Activated T-helper 17 cell treated with anti-CD3 and anti-CD28 coated beads, Interleukin-2, amount 50 U/mL, for 72 hours (primary cell): ENCODE data around the gene MRPS27. TPM values are rescaled to one million over a fixed set of nuclear protein-coding genes. Genes with fewer than 3 reads are reported as not detected.
A peak's percentile ranks its signal among the peaks of the same experiment; 100 is the strongest.

Experiments used
- ATAC-seq: fragments of 150-1000 bp; cut with Tn5 transposase; replicated peaks from 2 replicates; pipeline ENCODE4 v1.10.0; 2021; ENCODE audit warnings: mild to moderate bottlenecking, moderate library complexity
- H3K27ac Mint-ChIP-seq: one replicate; pipeline ENCODE4 v1.8.0; 2022; ENCODE audit warnings: mixed read lengths
- H3K27me3 Mint-ChIP-seq: one replicate; pipeline ENCODE4 v1.8.0; 2022; ENCODE audit warnings: mixed read lengths
- H3K36me3 Mint-ChIP-seq: one replicate; pipeline ENCODE4 v1.8.0; 2022; ENCODE audit warnings: low read depth, mild to moderate bottlenecking, mixed read lengths
- H3K4me1 Mint-ChIP-seq: one replicate; pipeline ENCODE4 v1.8.0; 2022; ENCODE audit warnings: mixed read lengths
- H3K4me3 Mint-ChIP-seq: one replicate; pipeline ENCODE4 v1.8.0; 2022; ENCODE audit warnings: mild to moderate bottlenecking, mixed read lengths
- H3K9me3 Mint-ChIP-seq: one replicate; pipeline ENCODE4 v1.8.0; 2022; ENCODE audit warnings: mixed read lengths
- total RNA-seq, 2 donors: library from RNA; stranded (reverse); gene quantifications; one replicate each; pipeline ENCODE4 v1.2.3, GENCODE V29; 2022

MRPS27 gene
- total RNA-seq, 2 donors from 2014 or later = 71.2 to 88.3 TPM

DNA sequence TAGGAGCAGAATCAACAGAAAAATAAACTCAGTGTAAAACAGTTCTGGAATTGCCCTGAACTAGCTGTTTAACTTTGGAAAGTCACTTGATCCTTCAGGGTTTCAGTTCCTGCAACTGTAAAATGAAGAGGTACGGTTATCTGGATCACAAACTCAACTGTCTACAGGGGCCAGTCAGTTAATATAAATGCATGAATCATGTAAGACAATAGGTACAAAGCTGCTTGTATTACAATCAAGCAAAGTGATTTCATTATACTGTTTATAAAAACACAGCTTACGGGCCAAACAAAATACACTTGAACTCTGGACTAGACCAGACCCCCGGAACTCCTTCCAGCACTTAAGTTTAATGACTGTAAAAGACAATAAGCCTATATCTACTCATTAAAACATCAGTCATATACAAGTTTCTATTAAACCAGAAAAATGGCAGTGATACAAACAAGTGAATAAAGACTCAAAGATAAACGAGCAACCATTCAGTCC is 73.0 kb downstream of the MRPS27 start:
- Mint-ChIP-seq H3K27ac (no peak overlapping the region), H3K36me3 (peaks cover 21% of the 10 kb centered on the region), H3K4me3 (no peak overlapping the region), H3K4me1 (peaks cover 14% of the 10 kb centered on the region), H3K9me3 (no peaks in the 10 kb centered on the region), H3K27me3 (no peaks in the 10 kb centered on the region)
- ATAC-seq = no peak

DNA sequence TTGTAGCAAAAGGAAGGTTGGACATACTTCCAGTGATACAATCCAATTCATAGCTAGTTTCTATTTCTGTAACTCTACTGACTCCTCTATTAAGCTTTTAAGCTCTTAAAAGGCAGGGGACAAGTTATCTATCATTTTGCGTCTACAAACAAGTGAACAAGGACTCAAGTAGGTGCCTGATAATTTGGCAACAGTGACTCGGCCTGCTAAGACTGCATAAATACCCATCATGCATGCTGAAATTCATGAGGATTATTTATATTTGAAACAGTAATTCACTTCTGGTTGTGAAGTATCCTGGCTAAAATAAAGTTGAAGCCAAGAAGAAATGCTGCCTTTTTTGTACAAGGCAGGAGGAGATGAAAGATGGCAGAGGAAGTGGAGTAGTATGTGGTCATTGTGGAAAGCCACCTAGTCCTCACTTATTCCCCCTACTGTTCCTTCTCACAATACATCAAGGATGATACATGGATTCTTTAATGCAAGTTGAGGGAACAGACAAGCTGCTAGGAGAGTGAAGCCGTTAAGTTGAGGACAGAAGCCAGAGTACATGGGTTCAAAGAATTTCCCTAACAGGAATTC is 74.0 kb downstream of the MRPS27 start:
- no peak for ATAC-seq
- Mint-ChIP-seq H3K27me3 (no peaks in the 10 kb centered on the region), H3K4me1 (peaks cover 14% of the 10 kb centered on the region), H3K27ac (no peak overlapping the region), H3K36me3 (peaks cover 21% of the 10 kb centered on the region), H3K9me3 (no peaks in the 10 kb centered on the region), H3K4me3 (no peak overlapping the region)

DNA sequence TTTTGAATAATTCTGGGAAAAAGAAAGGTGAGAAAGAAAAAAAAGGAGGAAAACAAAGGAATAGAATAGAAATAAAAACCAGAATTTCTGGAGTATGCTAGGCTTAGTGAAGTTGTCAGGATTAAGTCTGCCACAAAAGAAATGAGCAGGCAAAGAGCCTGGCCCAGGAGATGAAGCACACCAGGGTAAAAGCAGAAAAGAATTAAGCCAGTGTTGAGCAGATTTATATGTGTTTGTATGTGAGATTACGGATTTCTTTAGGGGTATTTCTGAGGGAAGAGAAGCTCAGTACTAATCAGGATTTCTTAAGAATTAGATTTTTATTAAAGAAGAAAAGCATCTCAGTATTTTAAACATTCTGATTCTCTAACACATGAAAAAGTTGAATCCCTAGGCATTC is 74.5 kb downstream of the MRPS27 start:
- Mint-ChIP-seq H3K9me3 (no peaks in the 10 kb centered on the region), H3K27ac (no peak overlapping the region), H3K4me3 (no peak overlapping the region), H3K4me1 (peaks cover 14% of the 10 kb centered on the region), H3K27me3 (no peaks in the 10 kb centered on the region), H3K36me3 (peaks cover 20% of the 10 kb centered on the region)
- ATAC-seq = no peak

DNA sequence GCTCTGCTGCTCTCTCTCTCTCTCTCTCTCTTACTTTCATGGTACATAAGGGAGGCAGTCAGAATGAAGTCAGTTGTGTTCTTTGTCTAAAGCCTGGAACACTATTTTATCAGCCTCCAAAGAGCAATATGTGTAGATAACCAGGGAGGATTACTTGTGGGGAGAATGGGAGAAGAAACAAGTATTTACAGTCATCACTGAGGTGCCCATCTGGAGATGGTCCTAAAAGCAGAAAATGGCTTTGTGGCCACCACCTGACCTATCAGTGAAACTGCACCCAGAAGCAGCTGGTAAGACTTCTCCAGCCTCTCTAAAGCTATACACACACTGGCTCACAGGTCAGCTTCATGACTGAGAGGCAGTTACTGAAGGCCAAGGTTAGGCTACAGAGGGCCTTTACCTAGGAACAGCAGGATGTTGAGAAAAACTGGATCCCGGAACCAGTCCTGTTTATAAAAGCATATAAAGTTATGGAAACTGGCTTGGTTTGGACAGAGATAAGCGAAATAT is 75.1 kb downstream of the MRPS27 start:
- Mint-ChIP-seq H3K4me3 (no peak overlapping the region), H3K36me3 (peaks cover 20% of the 10 kb centered on the region), H3K27me3 (no peaks in the 10 kb centered on the region), H3K9me3 (no peaks in the 10 kb centered on the region), H3K27ac (no peak overlapping the region), H3K4me1 (peaks cover 14% of the 10 kb centered on the region)
- no peak for ATAC-seq

GRCh38 chr5:72243706-72244105 is 76.3 kb downstream of the MRPS27 start:
- no peak overlapping the region for H3K27ac Mint-ChIP-seq
- no peaks in the 10 kb centered on the region for H3K9me3 Mint-ChIP-seq
- peaks cover 27% of the 10 kb centered on the region for H3K36me3 Mint-ChIP-seq
- no peaks in the 10 kb centered on the region for H3K27me3 Mint-ChIP-seq
- no peak for ATAC-seq
- no peak overlapping the region for H3K4me3 Mint-ChIP-seq
- peaks cover 12% of the 10 kb centered on the region for H3K4me1 Mint-ChIP-seq

GRCh38 chr5:72242796-72243475 is 77.1 kb downstream of the MRPS27 start:
- no peaks in the 10 kb centered on the region for H3K9me3 Mint-ChIP-seq
- H3K27ac Mint-ChIP-seq = no peak overlapping the region
- ATAC-seq = no peak
- H3K4me1 Mint-ChIP-seq = peaks cover 10% of the 10 kb centered on the region
- peaks cover 35% of the 10 kb centered on the region for H3K36me3 Mint-ChIP-seq
- H3K4me3 Mint-ChIP-seq = no peak overlapping the region
- H3K27me3 Mint-ChIP-seq = no peaks in the 10 kb centered on the region

DNA sequence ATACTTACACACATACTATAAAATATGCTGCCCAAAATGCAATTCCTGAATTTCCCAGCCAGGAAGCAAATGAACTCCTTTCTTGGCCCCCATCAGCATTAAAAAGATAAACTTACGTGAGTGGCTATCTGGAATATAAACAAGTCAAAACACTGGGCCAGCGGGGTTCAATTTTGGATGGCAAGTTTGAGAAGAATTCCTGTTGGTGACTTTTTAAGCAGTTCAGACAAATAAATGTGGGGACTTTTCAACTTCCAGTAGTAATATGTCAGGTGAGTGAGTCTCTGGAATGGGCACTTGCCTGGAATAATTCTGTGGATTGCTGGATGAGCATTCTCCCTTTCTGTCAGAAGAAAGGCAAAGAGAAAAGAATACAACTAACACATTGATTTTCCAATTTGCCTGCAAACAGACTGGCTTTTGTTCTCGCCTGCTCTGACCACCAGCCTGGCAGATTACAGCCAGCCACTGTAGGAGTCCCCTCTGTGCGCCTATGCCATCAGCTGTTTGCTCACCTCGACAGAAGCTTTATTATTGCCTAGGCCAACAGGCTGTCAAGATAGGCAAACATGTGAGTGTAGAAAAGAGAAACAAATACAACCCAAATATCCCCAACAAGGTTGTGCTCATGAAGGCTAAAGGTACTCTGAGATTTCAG is 78.6 kb downstream of the MRPS27 start:
- H3K4me1 Mint-ChIP-seq = peaks cover 10% of the 10 kb centered on the region
- no peaks in the 10 kb centered on the region for H3K9me3 Mint-ChIP-seq
- H3K36me3 Mint-ChIP-seq = peaks cover 49% of the 10 kb centered on the region
- ATAC-seq = no peak
- no peak overlapping the region for H3K4me3 Mint-ChIP-seq
- H3K27ac Mint-ChIP-seq = no peak overlapping the region
- no peaks in the 10 kb centered on the region for H3K27me3 Mint-ChIP-seq

DNA sequence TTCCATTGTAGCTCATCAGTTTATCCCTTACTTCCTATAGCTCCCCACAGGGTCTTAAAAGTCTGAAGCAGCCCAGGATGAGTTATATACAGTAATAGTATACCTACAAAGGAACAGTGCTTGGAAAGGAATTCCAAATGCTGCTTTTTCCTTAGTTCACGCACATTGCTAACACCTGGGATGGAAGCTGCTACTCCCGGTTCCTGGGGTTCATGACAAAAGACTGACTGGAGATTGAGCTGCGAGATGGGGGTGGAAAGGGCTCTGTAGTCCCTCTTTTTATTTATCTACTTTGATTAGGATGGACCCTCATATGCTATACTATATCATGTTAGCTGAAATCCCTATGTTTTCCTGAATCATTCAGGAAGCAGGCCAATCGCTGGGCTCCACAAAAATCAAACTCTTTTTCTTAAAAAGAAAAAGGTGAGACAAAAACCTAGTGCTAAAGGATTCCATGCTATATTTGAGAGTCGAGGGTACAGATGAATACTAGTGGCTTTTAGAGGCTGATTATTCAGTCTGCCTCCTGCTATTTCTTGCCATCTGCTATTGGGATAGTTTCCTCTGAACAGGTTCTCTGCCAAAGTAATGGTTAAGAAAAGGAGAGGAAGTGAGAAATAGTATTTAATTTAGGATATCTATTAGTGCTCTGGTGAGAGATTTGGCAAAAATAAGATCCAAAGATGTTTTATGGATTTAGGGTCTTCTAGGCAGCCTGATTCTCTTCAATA is 81.2 kb downstream of the MRPS27 start:
- Mint-ChIP-seq H3K27ac (no peak overlapping the region), H3K27me3 (no peaks in the 10 kb centered on the region), H3K9me3 (no peaks in the 10 kb centered on the region), H3K4me1 (peaks cover 11% of the 10 kb centered on the region), H3K36me3 (peaks cover 72% of the 10 kb centered on the region), H3K4me3 (no peak overlapping the region)
- no peak for ATAC-seq

GRCh38 chr5:72237879-72238278 is 82.2 kb downstream of the MRPS27 start:
- Mint-ChIP-seq H3K27me3 (no peaks in the 10 kb centered on the region), H3K4me1 (peaks cover 14% of the 10 kb centered on the region), H3K27ac (no peak overlapping the region), H3K36me3 (peaks cover 74% of the 10 kb centered on the region), H3K4me3 (no peak overlapping the region), H3K9me3 (no peaks in the 10 kb centered on the region)
- no peak for ATAC-seq

- H3K4me3 Mint-ChIP-seq = no peak overlapping the region
- H3K9me3 Mint-ChIP-seq = no peaks in the 10 kb centered on the region
- H3K27ac Mint-ChIP-seq = no peak overlapping the region
- H3K36me3 Mint-ChIP-seq = peaks cover 75% of the 10 kb centered on the region
- ATAC-seq = no peak
- peaks cover 19% of the 10 kb centered on the region for H3K4me1 Mint-ChIP-seq
- no peaks in the 10 kb centered on the region for H3K27me3 Mint-ChIP-seq
Observed at GRCh38 chr5:72237415-72237814, 82.6 kb downstream of the MRPS27 start.

DNA sequence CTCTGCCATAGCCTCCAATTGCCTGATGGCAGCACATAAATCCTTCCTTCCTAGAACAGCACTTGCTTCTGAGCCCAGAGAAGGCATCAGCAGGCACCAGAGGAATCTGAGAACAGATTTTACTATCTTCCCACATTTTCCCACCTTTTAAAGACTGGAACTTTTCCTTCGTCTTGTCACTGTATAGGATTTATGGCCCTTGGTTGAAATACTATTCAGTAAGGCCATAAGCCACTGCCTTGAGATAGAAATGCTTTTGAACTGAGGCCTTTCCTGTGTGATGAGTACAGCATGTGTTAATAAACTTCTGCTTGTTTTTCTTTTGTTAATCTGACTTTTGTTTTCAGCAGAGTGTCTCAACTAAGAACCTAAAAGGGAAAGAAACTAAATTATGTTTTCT is 84.3 kb downstream of the MRPS27 start:
- H3K4me3 Mint-ChIP-seq = no peak overlapping the region
- peaks cover 77% of the 10 kb centered on the region for H3K36me3 Mint-ChIP-seq

GRCh38 chr5:72234868-72235267 is 85.2 kb downstream of the MRPS27 start:
- H3K27ac Mint-ChIP-seq = peak overlapping the region; percentile 11
- peaks cover 86% of the 10 kb centered on the region for H3K36me3 Mint-ChIP-seq
- H3K4me1 Mint-ChIP-seq = peaks cover 27% of the 10 kb centered on the region
- ATAC-seq = no peak
- H3K27me3 Mint-ChIP-seq = no peaks in the 10 kb centered on the region
- no peaks in the 10 kb centered on the region for H3K9me3 Mint-ChIP-seq
- peak overlapping the region; percentile 18 for H3K4me3 Mint-ChIP-seq

More for the DNA sequence above, 84.3 kb downstream of the MRPS27 start:
- Mint-ChIP-seq H3K27ac (no peak overlapping the region), H3K27me3 (no peaks in the 10 kb centered on the region), H3K9me3 (no peaks in the 10 kb centered on the region), H3K4me1 (peaks cover 22% of the 10 kb centered on the region)
- ATAC-seq = no peak

DNA sequence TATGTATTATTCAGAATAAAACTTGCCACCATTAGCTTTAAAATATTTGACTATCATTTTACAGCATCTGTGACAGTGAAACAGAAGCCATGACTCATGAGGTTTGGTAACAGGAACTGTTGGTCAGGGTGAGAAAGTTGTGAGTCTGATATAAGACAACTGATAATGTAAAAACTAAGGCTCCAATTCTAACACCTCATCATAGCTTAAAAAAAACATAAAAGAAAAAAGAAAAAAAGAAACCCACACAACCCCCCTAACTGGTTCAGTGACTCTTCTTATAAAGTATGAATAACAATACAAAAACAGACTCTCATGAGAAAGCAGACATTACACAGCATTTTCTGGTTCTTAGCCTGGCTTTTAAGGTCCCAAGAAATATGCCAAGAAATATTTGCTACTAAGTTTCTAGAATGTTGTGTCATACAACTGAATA is 85.8 kb downstream of the MRPS27 start:
- ATAC-seq = peak; percentile 98
- Mint-ChIP-seq H3K27me3 (no peaks in the 10 kb centered on the region), H3K27ac (peak overlapping the region; percentile 11), H3K4me3 (peak overlapping the region; percentile 18), H3K9me3 (no peaks in the 10 kb centered on the region), H3K36me3 (peaks cover 87% of the 10 kb centered on the region), H3K4me1 (peaks cover 27% of the 10 kb centered on the region)

- H3K27me3 Mint-ChIP-seq = no peaks in the 10 kb centered on the region
- H3K4me1 Mint-ChIP-seq = peaks cover 27% of the 10 kb centered on the region
- no peaks in the 10 kb centered on the region for H3K9me3 Mint-ChIP-seq
- H3K27ac Mint-ChIP-seq = peak overlapping the region; percentile 11
- H3K4me3 Mint-ChIP-seq = peak overlapping the region; percentile 18
- ATAC-seq = no peak
- peaks cover 86% of the 10 kb centered on the region for H3K36me3 Mint-ChIP-seq
Observed at GRCh38 chr5:72233835-72234234, 86.2 kb downstream of the MRPS27 start.
